ENCODE measurements around the gene TRAPPC12.

DNA sequence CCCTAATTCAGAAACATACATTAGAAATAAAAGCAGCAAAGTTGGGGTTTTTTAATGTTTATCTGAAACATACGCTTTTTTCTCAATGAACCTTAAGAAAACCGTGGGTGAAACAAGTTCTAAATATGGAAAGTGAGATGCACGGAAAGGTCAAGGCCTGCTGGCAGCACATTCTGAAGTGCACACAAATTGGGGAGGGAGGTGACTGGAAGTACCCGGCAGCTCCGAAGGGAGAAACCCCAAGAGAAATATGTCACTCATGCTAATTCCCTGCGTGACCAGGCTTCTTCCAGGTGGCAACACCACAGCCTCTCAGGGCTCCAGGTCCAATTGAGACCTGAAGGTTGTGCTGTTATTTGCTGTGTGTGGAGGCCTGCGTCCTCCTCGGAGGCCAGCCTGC is 47.4 kb upstream of the TRAPPC12 start:
- TF ChIP-seq, protein P1, sequence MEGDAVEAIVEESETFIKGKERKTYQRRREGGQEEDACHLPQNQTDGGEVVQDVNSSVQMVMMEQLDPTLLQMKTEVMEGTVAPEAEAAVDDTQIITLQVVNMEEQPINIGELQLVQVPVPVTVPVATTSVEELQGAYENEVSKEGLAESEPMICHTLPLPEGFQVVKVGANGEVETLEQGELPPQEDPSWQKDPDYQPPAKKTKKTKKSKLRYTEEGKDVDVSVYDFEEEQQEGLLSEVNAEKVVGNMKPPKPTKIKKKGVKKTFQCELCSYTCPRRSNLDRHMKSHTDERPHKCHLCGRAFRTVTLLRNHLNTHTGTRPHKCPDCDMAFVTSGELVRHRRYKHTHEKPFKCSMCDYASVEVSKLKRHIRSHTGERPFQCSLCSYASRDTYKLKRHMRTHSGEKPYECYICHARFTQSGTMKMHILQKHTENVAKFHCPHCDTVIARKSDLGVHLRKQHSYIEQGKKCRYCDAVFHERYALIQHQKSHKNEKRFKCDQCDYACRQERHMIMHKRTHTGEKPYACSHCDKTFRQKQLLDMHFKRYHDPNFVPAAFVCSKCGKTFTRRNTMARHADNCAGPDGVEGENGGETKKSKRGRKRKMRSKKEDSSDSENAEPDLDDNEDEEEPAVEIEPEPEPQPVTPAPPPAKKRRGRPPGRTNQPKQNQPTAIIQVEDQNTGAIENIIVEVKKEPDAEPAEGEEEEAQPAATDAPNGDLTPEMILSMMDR (IDR thresholded peaks at IDR 0.05), result no peak
- TF ChIP-seq POLR2AphosphoS5 (IDR thresholded peaks at IDR 0.05), result no peak
- no peak for TF ChIP-seq EP300 (IDR thresholded peaks at IDR 0.05)

All from gastroesophageal sphincter (tissue), 3 donors.